WTC11 (cell line): ENCODE results near the gene APCDD1.

ENCODE experiments used
- CREM ChIP-seq: sonication (generic); formaldehyde crosslinking; IDR thresholded peaks from 2 replicates; pipeline ENCODE4 v1.8.1; 2022; ENCODE audit warnings: mild to moderate bottlenecking, missing genetic modification reagents, moderate library complexity
- TF ChIP-seq, protein P1 (sequence below): fragments of 200-600 bp; IDR thresholded peaks from 2 replicates; pipeline ENCODE4 v1.8.0; 2022; ENCODE audit warnings: antibody characterized with exemption

DNA sequence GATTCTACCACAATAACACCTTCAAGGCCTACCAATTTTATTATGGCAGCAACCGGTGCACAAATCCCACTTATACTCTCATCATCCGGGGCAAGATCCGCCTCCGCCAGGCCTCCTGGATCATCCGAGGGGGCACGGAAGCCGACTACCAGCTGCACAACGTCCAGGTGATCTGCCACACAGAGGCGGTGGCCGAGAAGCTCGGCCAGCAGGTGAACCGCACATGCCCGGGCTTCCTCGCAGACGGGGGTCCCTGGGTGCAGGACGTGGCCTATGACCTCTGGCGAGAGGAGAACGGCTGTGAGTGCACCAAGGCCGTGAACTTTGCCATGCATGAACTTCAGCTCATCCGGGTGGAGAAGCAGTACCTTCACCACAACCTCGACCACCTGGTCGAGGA lies 17.1 kb downstream of the APCDD1 start:
- TF ChIP-seq, protein P1, sequence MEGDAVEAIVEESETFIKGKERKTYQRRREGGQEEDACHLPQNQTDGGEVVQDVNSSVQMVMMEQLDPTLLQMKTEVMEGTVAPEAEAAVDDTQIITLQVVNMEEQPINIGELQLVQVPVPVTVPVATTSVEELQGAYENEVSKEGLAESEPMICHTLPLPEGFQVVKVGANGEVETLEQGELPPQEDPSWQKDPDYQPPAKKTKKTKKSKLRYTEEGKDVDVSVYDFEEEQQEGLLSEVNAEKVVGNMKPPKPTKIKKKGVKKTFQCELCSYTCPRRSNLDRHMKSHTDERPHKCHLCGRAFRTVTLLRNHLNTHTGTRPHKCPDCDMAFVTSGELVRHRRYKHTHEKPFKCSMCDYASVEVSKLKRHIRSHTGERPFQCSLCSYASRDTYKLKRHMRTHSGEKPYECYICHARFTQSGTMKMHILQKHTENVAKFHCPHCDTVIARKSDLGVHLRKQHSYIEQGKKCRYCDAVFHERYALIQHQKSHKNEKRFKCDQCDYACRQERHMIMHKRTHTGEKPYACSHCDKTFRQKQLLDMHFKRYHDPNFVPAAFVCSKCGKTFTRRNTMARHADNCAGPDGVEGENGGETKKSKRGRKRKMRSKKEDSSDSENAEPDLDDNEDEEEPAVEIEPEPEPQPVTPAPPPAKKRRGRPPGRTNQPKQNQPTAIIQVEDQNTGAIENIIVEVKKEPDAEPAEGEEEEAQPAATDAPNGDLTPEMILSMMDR, result no peak
- TF ChIP-seq CREM (CRISPR knock-in tag), result no peak
